ENCODE measurements around the gene FAM76B.
"Not testable (repeated sequence)": the region's sequence is repeated elsewhere in the genome, so short reads cannot be mapped to it uniquely, and the experiment has no call there.

The FAM76B gene

GRCh38 chr11:95789506-95790122, at the start of gene FAM76B:
TSS of gene FAM76B (minus strand) at chr11:95789782. CDS start at chr11:95789478, 304 bp downstream.
- DNase-seq, result peak; percentile 98

GRCh38 chr11:95835768-95836488, 46.3 kb upstream of the FAM76B start:
- peak; percentile 81 for DNase-seq

GRCh38 chr11:95835351-95835750, 45.8 kb upstream of the FAM76B start:
- DNase-seq, result no peak

- DNase-seq, result no peak
These were observed 43.8 kb upstream of the FAM76B start for GRCh38 chr11:95833378-95833777.

- no peak for DNase-seq
These were observed 43.2 kb upstream of the FAM76B start for GRCh38 chr11:95832763-95833162.

- no peak for DNase-seq
These were observed 41.8 kb upstream of the FAM76B start for GRCh38 chr11:95831198-95831883.

- DNase-seq, result no peak
These were observed 40.1 kb upstream of the FAM76B start for GRCh38 chr11:95829580-95830259.

GRCh38 chr11:95827696-95828095, 38.1 kb upstream of the FAM76B start:
- DNase-seq, result no peak

- no peak for DNase-seq
These were observed 32.1 kb upstream of the FAM76B start for GRCh38 chr11:95821640-95822039.

- DNase-seq, result no peak
These were observed 26.5 kb upstream of the FAM76B start for GRCh38 chr11:95816037-95816436.

- DNase-seq, result not testable (repeated sequence)
These were observed 21.5 kb upstream of the FAM76B start for GRCh38 chr11:95811052-95811451.

GRCh38 chr11:95806464-95806863, 16.9 kb upstream of the FAM76B start:
- DNase-seq, result not testable (repeated sequence)

GRCh38 chr11:95805869-95806268, 16.3 kb upstream of the FAM76B start:
- DNase-seq, result no peak

- no peak for DNase-seq
These were observed 14.4 kb upstream of the FAM76B start for GRCh38 chr11:95803973-95804372.

- DNase-seq, result no peak
These were observed 13.2 kb upstream of the FAM76B start for GRCh38 chr11:95802806-95803205.

- no peak for DNase-seq
These were observed 10.9 kb upstream of the FAM76B start for GRCh38 chr11:95800438-95800837.

GRCh38 chr11:95799546-95799945, 10.0 kb upstream of the FAM76B start:
- no peak for DNase-seq

- no peak for DNase-seq
These were observed 6.9 kb upstream of the FAM76B start for GRCh38 chr11:95796501-95796900.

GRCh38 chr11:95795627-95796295, 6.2 kb upstream of the FAM76B start:
- DNase-seq, result no peak

GRCh38 chr11:95794086-95794485, 4.5 kb upstream of the FAM76B start:
- DNase-seq, result no peak

- DNase-seq, result no peak
These were observed 3.5 kb upstream of the FAM76B start for GRCh38 chr11:95793116-95793515.

- no peak for DNase-seq
These were observed 3.1 kb upstream of the FAM76B start for GRCh38 chr11:95792700-95793099.

- no peak for DNase-seq
These were observed 2.6 kb upstream of the FAM76B start for GRCh38 chr11:95792200-95792599.
